Ovary (tissue), 9 donors: Measurements from ENCODE around the gene CEP20. TPM values are rescaled to one million over a fixed set of nuclear protein-coding genes. Genes with fewer than 3 reads are reported as not detected.
"Not testable (repeated sequence)": the region's sequence is repeated elsewhere in the genome, so short reads cannot be mapped to it uniquely, and the experiment has no call there.

Experiments
- DNase-seq, 5 donors: peaks; one replicate each; pipeline ENCODE4 v3.0.0-alpha.2; 2019 to 2020
- H3K27ac ChIP-seq, 2 donors: fragments of 200-600 bp; one replicate each; pipeline versions ENCODE4 v1.5.1 to v1.8.0; 2019 to 2022
- H3K27me3 ChIP-seq: fragments of 200-600 bp; one replicate; pipeline ENCODE4 v1.8.0; 2022
- H3K36me3 ChIP-seq: fragments of 200-600 bp; sonication (generic); one replicate; pipeline ENCODE4 v1.5.1; 2019
- H3K4me1 ChIP-seq: one replicate; pipeline ENCODE4 v1.8.1; 2013; ENCODE audit warnings: mild to moderate bottlenecking, moderate library complexity; ENCODE audit not compliant: insufficient read depth
- H3K4me3 ChIP-seq: fragments of 200-600 bp; sonication (generic); one replicate; pipeline ENCODE4 v1.5.1; 2017
- H3K9me3 ChIP-seq, 2 donors: fragments of 200-600 bp in 1 of 2; sonication (generic) in 1 of 2; one replicate each; pipeline versions ENCODE4 v1.5.1 to v1.8.1; 2013 to 2019; ENCODE audit warnings: mild to moderate bottlenecking in 1 of 2, moderate library complexity in 1 of 2
- EP300 ChIP-seq: sonication (generic); formaldehyde crosslinking; IDR thresholded peaks from one replicate; pipeline ENCODE4 v1.6.1; 2017; ENCODE audit warnings: antibody characterized with exemption
- POLR2A ChIP-seq: fragments of 450-650 bp; IDR thresholded peaks from one replicate; pipeline ENCODE4 v1.6.1; 2017; ENCODE audit warnings: antibody characterized with exemption, mild to moderate bottlenecking, moderate library complexity
- WGBS, 3 donors: extraction: QIAGEN DNeasy Blood & Tissue Kit in 1 of 3; methylation state at CpG; one replicate each; pipeline versions ENCODE4 v1.1.5 to v1.1.7; 2013 to 2017; 5-methylcytosine and 5-hydroxymethylcytosine counted together
- intact Hi-C, 4 donors: fragments of 100-400 bp; cut with DNase I; formaldehyde crosslinking; loops; one replicate each; pipeline versions ENCODE4 v1.11.0 to v1.15.1; 2022 to 2023
- polyA plus RNA-seq, 2 donors: library from polyadenylated mRNA; stranded (reverse); fragments of 200-250 nt in 1 of 2; fragments of 350-450 nt in 1 of 2; fragmentation: Illumina TruSeq in 1 of 2; extraction: RNeasy Lipid Tissue Mini Kit (QIAGEN cat#74804) in 1 of 2; gene quantifications; one replicate each; pipeline ENCODE4 v1.2.3, GENCODE V29; 2013 to 2014
- total RNA-seq, 7 donors: library from RNA; depleted of rRNA in 2 of 7; stranded (reverse); fragments of >200 nt in 2 of 7; fragmentation: NEBNext Ultra II Directional in 3 of 7; extraction: Animal tissue kit (Norgen Biotek cat#: 25700) in 3 of 7; gene quantifications; one replicate each; pipeline versions ENCODE4 v1.1.0 to v1.2.4, GENCODE V29; 2016 to 2023
- TF ChIP-seq, protein P1 (sequence below), 3 donors: fragments of 450-650 bp in 2 of 3; fragments of 200-600 bp in 1 of 3; IDR thresholded peaks; one replicate each; pipeline versions ENCODE4 v1.5.1 to v1.8.0; 2016 to 2022; ENCODE audit warnings: antibody characterized with exemption in 3 of 3, mild to moderate bottlenecking in 1 of 3
- donor health status: DM: no; HTN: no; CAD: no; lungs with moderate emphysema.
- donor health status: DM: no; HTN: no; CAD: no.
- donor health status: Bipolar disorder and iron deficiency.
- donor health status: DM: yes; HTN: yes; CAD: no.
- donor health status: DM: no; HTN: no; CAD: no.
- donor health status: DM: yes; HTN: yes; CAD: no.

Gene CEP20
- total and polyA plus RNA-seq, 9 donors = 23.4 to 44.4 (median 30.9) TPM

DNA sequence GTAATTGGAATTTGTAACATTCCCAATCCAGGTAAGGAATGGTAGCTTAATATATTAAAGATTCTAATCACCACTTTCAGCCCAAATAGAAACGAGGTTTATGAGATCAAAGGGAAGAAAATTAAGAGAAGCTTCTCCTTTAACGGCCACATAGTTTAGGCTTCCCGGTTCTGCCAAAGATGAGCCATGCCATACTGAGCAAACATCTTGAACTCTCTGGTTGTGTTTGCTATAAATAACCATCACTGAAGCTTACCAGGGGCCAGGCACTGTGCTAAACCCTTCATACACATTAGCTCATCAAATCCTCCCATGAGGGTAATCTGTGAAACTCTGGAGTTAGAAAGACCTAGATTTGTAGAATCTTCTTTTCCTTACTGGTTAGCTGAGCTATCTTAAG lies 34.3 kb downstream of the CEP20 start:
- H3K27me3 ChIP-seq = no peaks in the 10 kb centered on the region
- no peaks in the 10 kb centered on the region for H3K36me3 ChIP-seq
- H3K4me1 ChIP-seq = no peaks in the 10 kb centered on the region
- peak overlapping the region; percentile 47 for H3K4me3 ChIP-seq
- H3K9me3 ChIP-seq = no peaks in the 10 kb centered on the region
- WGBS, 3 donors = 37 to 42% (median 38%) methylated on average over 3 of the region's 3 CpGs
- H3K27ac ChIP-seq = peak overlapping the region; percentile 33 to 60
- intact Hi-C loops = no loop called here
- no peak for DNase-seq
- TF ChIP-seq, protein P1, sequence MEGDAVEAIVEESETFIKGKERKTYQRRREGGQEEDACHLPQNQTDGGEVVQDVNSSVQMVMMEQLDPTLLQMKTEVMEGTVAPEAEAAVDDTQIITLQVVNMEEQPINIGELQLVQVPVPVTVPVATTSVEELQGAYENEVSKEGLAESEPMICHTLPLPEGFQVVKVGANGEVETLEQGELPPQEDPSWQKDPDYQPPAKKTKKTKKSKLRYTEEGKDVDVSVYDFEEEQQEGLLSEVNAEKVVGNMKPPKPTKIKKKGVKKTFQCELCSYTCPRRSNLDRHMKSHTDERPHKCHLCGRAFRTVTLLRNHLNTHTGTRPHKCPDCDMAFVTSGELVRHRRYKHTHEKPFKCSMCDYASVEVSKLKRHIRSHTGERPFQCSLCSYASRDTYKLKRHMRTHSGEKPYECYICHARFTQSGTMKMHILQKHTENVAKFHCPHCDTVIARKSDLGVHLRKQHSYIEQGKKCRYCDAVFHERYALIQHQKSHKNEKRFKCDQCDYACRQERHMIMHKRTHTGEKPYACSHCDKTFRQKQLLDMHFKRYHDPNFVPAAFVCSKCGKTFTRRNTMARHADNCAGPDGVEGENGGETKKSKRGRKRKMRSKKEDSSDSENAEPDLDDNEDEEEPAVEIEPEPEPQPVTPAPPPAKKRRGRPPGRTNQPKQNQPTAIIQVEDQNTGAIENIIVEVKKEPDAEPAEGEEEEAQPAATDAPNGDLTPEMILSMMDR (IDR thresholded peaks at IDR 0.05) = no peak
- no peak for TF ChIP-seq EP300
- TF ChIP-seq POLR2A = no peak

DNA sequence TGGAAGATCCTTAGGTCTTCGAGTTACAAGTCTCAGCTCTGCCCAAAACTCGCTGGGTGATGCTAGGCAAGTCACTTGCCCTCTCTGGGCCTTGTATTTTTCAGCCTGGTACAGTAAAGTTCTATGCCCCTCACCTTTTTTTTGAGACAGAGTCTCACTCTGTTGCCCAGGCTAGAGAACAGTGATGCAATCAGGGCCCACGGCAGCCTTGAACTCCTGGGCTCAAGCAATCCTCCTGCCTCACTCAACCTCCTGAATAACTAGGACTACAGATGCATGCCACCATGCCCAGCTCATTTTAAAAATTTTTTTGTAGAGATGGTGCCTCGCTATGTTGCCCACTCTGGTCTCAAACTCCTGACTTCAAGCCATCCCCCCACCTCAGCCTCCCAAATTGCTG lies 35.4 kb downstream of the CEP20 start:
- no peak for DNase-seq
- Histone ChIP-seq H3K27ac (peak overlapping the region in 1 of 2 donors; percentile 25), H3K36me3 (no peaks in the 10 kb centered on the region), H3K9me3 (no peaks in the 10 kb centered on the region), H3K4me3 (peak overlapping the region; percentile 47), H3K27me3 (no peaks in the 10 kb centered on the region), H3K4me1 (peaks cover 2% of the 10 kb centered on the region)
- WGBS, 3 donors = 80 to 88% (median 82%) methylated on average over 4 of the region's 4 CpGs
- intact Hi-C loops = no loop called here
- TF ChIP-seq POLR2A = no peak
- no peak for TF ChIP-seq EP300

DNA sequence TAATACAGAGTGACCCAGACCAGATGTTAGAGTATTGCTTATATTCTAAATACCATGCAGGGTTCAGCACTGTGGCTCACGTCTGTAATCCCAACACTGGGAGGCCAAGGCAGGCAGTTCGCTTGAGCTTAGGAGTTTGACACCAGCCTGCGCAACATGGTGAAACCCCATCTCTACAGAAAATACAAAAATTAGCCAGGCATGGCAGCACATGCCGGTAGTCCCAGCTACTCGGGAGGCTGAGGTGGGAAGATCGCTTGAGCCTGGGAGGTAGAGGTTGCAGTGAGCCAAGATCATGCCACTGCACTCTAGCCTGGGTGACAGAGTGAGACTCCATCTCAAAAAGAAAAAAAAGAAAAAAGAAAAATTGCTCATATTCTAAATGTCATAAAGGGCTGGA lies 37.8 kb downstream of the CEP20 start:
- H3K4me1 ChIP-seq, intact Hi-C loops, H3K27me3 ChIP-seq, DNase-seq, H3K36me3 ChIP-seq, H3K27ac ChIP-seq, H3K9me3 ChIP-seq: not testable (repeated sequence)
- 76 to 89% (median 81%) methylated on average over 6 of the region's 6 CpGs for WGBS, 3 donors
- H3K4me3 ChIP-seq = peak overlapping the region; percentile 8

DNA sequence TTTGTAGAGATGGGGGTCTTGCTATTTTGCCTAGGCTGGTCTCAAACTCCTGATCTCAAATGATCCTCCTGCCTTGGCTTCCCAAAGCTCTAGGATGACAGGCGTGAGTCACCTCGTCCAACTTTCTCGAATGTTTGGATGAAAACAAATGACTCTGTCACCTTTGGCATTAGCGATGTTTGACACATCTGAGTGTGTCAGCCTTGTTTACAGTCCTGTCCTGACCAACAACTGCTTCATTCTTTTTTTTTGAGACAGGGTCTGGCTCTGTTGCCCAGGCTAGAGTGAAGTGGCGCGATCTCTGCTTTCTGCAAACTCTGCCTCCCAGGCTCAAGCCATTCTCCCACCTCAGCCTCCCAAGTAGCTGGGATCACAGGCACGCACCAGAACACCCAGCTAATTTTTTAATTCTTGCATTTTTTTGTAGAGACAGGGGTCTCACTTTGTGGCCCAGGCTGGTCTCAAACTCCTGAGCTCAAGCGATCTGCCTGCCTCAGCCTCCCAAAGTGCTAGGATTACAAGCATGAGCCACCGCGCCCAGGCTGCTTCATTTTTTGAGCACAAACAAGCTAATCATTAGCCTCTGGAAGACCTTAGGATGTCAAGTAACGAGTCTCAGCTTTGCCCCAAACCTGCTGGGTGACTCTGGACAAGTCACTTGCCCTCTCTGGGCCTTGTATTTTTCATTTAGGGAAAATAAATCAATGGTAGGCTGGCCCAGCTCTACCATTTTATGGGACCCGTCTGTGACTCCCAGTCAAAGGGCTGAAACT lies 39.0 kb downstream of the CEP20 start:
- DNase-seq = no peak
- Histone ChIP-seq H3K4me1 (peaks cover 8% of the 10 kb centered on the region), H3K36me3 (no peaks in the 10 kb centered on the region), H3K27ac (no peak overlapping the region), H3K4me3 (peak overlapping the region; percentile 9), H3K27me3 (no peaks in the 10 kb centered on the region), H3K9me3 (no peaks in the 10 kb centered on the region)
- 75 to 88% (median 87%) methylated on average over 12 of the region's 12 CpGs for WGBS, 3 donors
- TF ChIP-seq POLR2A (no peak), EP300 (no peak)
- TF ChIP-seq, protein P1 (IDR thresholded peaks at IDR 0.05) = no peak
- intact Hi-C loops = no loop called here

DNA sequence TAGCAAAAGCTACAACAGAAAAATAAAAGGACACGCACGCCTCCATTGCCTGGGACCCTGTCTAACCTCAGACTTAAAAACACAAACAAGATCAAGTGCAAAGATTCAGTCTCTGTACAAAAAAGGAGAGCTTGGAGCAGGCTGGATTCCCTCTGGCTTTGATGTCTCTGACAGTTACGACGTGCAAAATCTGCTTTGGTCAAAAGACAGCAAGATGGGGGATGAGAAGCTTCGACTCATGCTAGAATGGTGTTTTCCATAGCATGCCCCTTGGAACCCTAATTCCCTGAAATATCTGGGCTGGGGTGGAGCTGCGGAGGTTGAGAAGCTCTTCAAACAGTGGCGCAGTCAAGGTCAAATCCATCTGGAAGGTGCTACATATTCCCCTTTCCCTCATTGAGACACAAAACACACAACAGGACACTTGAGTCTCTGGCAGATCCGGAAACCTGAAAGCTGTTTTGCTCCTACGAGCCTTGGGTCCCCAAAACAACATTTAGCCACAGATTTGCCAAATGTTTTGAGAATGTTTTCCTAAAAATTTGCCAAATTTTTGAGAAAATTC lies 40.7 kb downstream of the CEP20 start:
- TF ChIP-seq, protein P1 (IDR thresholded peaks at IDR 0.05) = no peak
- TF ChIP-seq POLR2A (no peak), EP300 (no peak)
- Histone ChIP-seq H3K4me3 (peak overlapping the region; percentile 1), H3K9me3 (no peaks in the 10 kb centered on the region), H3K36me3 (no peaks in the 10 kb centered on the region), H3K27me3 (no peaks in the 10 kb centered on the region), H3K4me1 (peaks cover 8% of the 10 kb centered on the region), H3K27ac (peak overlapping the region in 1 of 2 donors; percentile 44)
- intact Hi-C loops = no loop called here
- WGBS, 3 donors = 9 to 22% (median 13%) methylated on average over 9 of the region's 9 CpGs
- DNase-seq = no peak
